HG03196 (cell line): ENCODE results near the gene CDK19.
"Not testable (repeated sequence)": the region's sequence is repeated elsewhere in the genome, so short reads cannot be mapped to it uniquely, and the experiment has no call there.

Experiments used
- ATAC-seq: cut with Tn5 transposase; IDR thresholded peaks from one replicate; pipeline ENCODE4 v1.9.1; 2021; ENCODE audit not compliant: unreplicated experiment

The CDK19 gene

DNA sequence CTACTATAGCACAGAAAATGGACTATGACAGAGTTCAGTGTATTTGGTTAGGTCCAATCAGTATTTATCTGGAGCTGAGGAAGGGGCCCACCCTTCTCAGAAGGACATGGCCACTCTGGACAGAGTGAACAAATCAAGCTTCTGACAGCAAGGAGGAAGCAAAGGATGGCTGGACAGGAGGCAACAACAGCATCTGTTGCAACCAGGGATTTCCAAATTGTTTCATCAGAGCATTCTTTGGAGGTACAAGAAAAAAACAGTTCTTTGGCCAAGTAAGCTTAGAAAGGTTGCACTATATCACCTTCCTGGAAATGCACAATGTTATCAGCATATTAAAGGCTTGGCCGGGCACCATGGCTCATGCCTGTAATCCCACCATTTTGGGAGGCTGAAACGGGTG lies 220.2 kb downstream of the CDK19 start:
- ATAC-seq: no peak

- ATAC-seq: no peak
Measured at GRCh38 chr6:110593637-110594036, 221.6 kb downstream of the CDK19 start.

DNA sequence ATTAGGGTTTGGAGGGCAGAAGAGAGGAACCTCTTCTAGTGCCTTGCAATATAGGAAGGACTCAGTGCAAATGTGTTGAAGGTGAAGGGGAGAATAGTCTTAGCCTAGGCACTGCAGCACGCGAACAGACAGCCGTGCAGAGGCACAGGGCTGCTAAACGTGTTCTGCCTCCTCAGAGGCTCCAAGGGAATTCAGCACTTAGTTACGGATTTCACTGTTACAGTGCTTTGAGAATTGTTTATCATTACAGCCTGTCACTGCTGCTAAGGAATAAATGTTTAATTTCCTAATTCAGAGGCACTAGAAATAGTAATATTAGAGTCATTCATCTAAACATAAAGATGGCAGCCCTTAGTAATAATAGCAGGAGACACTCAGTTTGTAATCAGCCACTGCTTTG lies 222.5 kb downstream of the CDK19 start:
- ATAC-seq: no peak

DNA sequence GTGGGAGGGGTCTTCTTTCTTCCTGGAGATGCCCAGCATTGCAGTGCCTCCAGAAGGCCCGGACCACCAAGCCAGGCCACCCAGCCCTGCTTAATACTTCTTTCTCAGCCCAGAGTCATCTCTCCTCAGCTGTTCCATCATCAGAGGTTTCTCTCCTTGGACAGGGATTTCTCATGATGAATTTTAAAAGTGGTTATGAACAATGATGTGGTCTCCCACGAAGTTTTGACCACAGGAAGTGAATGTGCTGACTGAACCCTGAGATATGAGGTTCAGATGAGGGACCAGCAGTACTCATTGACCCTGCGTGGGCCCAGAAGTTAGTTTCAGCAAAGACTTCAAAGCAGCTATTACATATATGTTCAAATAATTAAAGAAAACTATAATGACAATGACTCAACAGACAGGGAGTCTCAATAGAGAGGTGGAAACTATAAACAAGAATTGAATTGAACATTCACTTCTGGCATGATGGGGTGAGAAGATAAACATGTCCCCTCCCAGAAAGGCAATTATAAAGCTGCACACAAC lies 224.4 kb downstream of the CDK19 start:
- ATAC-seq: no peak

DNA sequence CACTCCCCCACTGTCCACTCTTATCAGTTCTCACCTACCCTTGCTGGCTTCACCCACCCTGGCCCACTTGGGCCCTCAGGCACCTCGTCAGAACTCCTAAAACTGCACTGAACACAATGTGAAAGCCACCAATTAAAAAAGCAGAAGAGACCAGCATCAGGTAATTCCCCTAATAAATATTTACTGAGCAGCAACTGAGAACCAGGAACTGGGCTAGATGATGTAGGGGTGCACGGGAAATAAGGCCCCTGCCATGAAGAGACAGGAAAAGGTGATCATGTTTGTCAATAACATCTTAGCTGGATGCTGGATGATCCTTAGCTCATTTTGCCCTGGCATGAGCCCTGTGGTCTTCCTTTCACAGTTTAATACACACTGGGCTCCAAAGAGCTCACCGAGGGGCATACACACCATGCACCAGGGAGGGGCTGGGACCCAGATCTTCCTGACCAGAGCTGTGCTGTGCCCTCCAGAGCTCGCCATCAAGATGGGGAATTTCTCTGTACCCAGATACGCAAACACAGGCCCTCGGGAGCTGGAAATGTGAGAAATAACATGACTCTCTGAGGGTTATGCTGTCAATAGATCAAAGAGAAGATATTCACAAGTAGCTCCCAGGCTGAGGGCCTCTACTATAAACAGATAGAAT lies 225.3 kb downstream of the CDK19 start:
- ATAC-seq: peak; percentile 85

GRCh38 chr6:110587328-110587727 lies 227.9 kb downstream of the CDK19 start:
- ATAC-seq: no peak

- no peak for ATAC-seq
Measured at GRCh38 chr6:110581679-110582078, 233.6 kb downstream of the CDK19 start.

DNA sequence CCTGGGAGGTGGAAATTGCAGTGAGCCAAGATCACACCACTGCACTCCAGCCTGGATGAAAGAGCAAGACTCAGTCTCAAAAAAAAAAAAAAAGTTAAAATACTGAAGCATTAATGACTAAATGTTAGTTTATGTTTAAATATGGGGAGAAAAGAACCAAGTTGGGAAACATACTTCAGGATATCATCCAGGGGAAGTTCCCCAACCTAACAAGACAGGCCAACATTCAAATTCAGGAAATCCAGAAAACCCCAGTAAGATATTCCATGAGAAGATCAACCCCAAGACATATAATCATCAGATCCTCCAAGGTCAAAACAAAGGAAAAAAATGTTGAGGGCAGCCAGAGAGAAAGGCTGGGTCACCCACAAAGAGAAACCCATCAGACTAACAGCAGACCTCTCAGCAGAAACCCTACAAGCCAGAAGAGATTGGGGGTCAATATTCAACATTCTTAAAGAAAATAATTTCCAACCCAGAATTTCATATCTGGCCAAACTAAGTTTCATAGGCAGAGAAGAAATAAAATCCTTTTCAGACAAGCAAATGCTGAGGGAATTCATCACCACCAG lies 237.6 kb downstream of the CDK19 start:
- ATAC-seq: not testable (repeated sequence)

DNA sequence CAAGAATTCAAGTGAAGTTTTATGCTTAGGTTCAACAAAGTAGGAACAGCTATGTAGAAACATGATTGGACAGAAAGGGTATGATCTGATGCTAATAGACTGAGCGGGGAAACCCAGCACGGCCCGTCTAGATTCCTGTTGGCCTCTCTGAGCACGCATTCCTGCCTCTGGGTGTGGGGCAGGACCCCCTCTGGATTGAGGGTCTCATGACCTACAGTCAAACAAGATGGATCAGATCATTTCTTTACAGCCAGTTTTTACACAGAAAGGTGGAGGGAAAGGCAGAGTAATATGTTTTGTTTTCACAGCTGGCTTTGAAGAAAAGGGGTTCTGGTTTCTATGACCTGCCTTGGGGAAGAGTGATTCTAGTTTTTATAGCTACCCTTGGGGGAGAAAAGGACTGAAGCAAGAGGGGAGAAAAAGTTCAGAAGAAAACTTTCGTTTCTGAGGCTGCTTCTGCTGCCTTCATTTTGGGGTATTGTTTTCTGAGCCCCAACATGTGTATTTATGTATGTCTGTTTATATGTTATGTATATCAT lies 239.3 kb downstream of the CDK19 start:
- no peak for ATAC-seq

DNA sequence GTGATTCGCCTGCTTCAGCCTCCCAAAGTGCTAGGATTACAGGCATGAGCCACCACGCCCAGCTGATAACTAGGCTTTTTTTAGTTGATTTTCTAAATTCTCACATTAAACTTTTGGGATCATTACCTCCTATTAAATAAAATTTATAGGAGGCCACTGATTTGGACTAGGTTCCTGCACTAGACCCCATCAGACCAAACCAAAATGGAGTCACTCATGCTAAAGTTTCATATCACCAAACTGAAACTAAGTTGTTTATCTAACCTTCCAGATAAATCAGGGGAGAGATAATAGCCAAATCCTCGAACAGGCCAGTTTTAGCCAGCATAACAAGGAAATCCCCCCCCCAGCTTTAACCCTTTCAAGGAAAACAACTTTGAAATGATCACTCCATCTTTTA lies 240.5 kb downstream of the CDK19 start:
- no peak for ATAC-seq

DNA sequence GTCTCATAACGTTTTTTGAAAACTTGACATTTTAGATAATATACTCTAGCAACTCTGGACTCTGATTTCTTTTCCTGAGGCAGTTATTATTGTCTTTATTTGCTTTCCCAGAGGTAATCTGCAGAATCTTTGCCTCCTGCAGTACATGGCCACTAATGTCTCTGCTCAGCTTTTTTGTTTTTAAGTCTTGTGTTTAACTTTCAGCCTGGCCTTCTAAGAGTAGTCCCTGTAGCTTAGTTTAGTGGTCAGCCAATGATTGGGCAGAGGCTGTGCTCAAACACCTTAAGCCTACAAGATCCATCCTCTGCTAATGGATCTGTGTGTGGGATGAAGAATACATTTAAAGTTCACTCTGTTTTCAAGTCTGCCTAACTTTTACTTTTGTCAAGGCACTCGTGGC lies 241.7 kb downstream of the CDK19 start:
- ATAC-seq: no peak

DNA sequence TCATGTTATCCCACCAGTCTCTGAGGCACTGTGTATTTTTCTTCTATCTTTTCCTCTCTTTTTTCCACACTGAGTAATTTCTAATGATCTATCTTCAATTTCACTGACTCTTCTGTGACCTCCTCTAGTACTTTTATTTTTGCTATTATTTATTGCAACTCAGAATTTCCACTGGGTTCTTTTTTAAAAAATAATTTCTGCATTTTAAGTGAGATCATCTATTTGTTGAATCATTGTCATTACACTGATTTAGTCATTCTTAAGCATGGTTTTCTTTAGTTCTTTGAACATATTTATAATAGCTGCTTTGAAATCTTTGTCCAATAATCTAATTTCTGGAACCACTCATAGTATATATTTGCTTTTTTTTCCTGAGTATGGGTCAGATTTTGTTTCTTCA lies 242.1 kb downstream of the CDK19 start:
- no peak for ATAC-seq

GRCh38 chr6:110567957-110568696 lies 247.1 kb downstream of the CDK19 start:
- no peak for ATAC-seq

DNA sequence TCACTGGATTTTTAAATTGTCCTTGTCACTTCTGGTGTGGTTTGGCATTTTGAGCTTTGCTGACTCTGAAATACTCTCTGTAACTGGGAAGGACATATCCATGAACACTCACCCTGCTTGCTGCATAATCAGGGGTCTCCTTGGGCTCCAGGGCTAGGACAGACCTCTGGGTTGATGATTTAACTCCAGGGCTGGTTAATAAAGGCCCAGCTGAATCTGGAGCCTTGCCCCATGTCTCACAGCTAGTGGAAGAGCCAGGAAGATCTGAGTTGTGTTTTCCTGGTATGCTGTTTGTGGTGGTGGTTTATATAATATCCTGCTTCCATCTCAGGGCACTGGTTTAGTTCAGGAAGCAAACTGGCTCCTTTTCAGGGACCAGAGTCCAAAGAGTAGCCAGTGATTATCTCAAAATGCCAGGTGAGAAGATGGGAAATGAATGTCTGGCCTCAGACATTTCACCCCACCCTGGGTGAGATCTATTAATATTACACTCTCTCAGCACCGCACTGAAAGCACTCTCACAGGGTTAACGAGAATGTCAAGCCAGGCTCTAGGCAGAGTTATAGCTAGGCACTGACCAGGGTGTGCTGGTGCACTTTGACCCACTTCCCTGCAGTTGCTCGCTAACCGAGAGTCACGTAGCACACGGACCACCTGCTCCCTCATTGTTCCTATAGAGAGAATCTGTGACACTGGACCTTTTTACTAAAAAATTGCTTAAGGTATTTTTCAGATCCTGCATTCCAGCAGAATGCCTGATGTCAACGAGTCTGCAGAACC lies 248.7 kb downstream of the CDK19 start:
- no peak for ATAC-seq

GRCh38 chr6:110564703-110565421 lies 250.4 kb downstream of the CDK19 start:
- no peak for ATAC-seq

- no peak for ATAC-seq
Measured at GRCh38 chr6:110563711-110564110, 251.6 kb downstream of the CDK19 start.

DNA sequence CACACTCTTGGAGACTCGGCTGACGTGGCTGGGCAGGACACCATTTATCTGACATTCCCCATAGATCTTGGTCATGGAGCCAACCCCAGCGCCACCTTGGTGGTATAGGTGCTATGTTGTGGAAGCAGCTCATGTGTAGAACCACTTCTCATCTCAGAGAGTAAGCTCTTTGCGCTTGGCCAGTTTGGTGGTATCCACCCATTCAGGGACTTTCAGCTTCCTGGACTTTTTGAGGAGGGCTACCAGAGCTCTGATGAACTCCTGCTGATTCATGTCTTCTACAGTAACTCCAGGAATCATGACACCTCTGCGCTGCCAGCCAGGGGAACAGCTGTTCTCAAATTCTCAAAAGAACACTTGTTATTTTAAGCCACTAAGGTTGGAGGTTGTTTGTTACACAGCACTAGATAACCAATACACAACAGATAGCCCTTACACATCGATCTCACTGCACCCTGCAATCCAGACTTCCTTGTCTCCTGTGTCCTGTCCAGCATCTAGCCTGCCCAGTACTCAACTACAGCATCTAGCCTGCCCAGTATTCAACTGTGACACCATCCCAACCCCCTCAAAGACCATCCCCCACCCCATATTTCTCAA lies 252.9 kb downstream of the CDK19 start:
- ATAC-seq: no peak

DNA sequence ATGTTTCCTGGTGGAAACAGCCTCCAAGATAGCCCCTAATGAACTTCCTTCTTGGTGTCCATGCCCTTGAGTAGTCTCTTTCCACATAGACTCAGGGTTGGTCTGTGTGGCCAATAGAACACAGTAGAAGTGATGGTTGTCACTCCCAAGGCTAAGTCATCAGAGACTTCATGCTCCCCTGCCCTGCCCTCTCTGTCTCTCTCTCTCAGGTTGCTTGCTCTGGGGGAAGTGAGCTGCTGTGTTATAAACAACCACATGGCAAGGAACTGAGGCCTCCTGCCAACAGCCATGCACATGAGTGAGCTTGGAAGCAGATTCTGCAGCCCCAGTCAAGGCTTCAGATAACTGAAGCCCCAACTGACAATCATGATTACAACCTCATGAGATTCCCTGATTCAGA lies 253.6 kb downstream of the CDK19 start:
- ATAC-seq: no peak

GRCh38 chr6:110561008-110561396 lies 254.3 kb downstream of the CDK19 start:
- no peak for ATAC-seq
